ENCODE measurements around the gene SLC9A6.
"Not testable (repeated sequence)": the region's sequence is repeated elsewhere in the genome, so short reads cannot be mapped to it uniquely, and the experiment has no call there.

Gene SLC9A6

GRCh38 chrX:136064661-136065043, 79.4 kb downstream of the SLC9A6 start:
- no peak for DNase-seq

GRCh38 chrX:136065044-136065671, 79.9 kb downstream of the SLC9A6 start:
- DNase-seq, result no peak

- DNase-seq, result no peak
These were observed 81.9 kb downstream of the SLC9A6 start for GRCh38 chrX:136067097-136067496.

- DNase-seq, result no peak
These were observed 82.7 kb downstream of the SLC9A6 start for GRCh38 chrX:136067966-136068365.

- no peak for DNase-seq
These were observed 91.7 kb downstream of the SLC9A6 start for GRCh38 chrX:136076942-136077341.

- DNase-seq, result no peak
These were observed 95.5 kb downstream of the SLC9A6 start for GRCh38 chrX:136080766-136081165.

GRCh38 chrX:136086521-136086920, 101.3 kb downstream of the SLC9A6 start:
- DNase-seq, result no peak

GRCh38 chrX:136091898-136092297, 106.7 kb downstream of the SLC9A6 start:
- DNase-seq, result not testable (repeated sequence)

- DNase-seq, result no peak
These were observed 109.7 kb downstream of the SLC9A6 start for GRCh38 chrX:136094962-136095361.
